ENCODE measurements around the gene RAB20. TPM values are rescaled to one million over a fixed set of nuclear protein-coding genes. Genes with fewer than 3 reads are reported as not detected.

RAB20 gene
- polyA plus RNA-seq, 1 donor from 2014 or later: not detected

DNA sequence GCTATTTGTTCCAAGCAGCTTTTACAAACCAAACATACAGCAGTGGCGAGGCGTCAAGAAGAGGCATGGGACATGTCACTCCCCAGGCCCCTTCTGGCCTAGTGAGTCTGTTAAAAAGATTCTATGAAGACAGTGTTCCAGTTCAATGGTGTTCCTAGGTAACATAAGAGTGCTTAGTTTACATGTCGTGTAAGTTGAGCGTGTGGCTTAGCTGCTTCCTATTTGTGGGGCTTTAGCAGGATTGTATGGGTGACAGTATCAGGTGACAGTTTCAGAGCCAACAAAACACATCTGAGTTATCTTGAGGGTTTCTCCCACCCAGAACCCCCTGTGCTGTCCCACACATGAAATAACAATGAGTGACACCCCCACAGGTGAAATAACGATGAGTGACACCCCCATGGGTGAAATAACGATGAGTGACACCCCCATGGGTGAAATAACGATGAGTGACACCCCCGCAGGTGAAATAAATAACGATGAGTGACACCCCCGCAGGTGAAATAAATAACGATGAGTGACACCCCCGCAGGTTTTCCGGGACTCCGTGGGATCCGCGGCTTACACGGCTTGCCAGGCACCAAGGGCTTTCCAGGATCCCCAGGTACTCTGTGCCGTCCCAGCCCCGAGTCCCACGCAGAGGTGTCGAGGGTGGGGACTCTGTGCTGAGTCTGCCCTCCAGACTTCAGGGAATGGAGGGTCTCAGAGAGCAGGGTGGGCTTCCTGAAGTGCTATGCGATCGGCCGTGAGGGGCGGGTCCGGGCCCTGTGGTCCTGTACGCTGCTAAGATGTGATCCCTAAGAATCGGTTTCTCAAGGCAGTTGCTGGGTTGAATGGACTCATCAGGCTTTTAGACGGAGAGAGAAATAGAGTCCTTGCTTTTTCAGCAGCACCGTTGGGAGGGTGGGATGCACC lies 68.6 kb downstream of the RAB20 start:
- Histone ChIP-seq H3K9me2 (ENCODE audit: insufficient read depth, low read length) (no peaks in the 10 kb centered on the region), H3K9me3 (ENCODE audit: low read length) (no peaks in the 10 kb centered on the region), H3K27ac (ENCODE audit: low read length) (no peak overlapping the region), H3K36me3 (ENCODE audit: insufficient read depth, low read length) (no peaks in the 10 kb centered on the region), H3K4me3 (ENCODE audit: low read length) (no peak overlapping the region), H2AFZ (ENCODE audit: low read depth, low read length) (no peak overlapping the region), H3K79me2 (replicated peaks; ENCODE audit: insufficient read depth, low read length) (no peaks in the 10 kb centered on the region), H3K27me3 (ENCODE audit: insufficient read depth, low read depth, low read length) (no peaks in the 10 kb centered on the region), H3K4me2 (ENCODE audit: low read length) (no peak overlapping the region), H3F3A (ENCODE audit: insufficient read depth, low read length, poor library complexity, severe bottlenecking) (no peaks in the 10 kb centered on the region), H3K9ac (ENCODE audit: low read length) (no peak overlapping the region), H4K20me1 (ENCODE audit: insufficient read depth) (no peaks in the 10 kb centered on the region)
- no peak for TF ChIP-seq POLR2AphosphoS5 (IDR thresholded peaks at IDR 0.05)
- TF ChIP-seq MXI1 (conservative IDR thresholded peaks at IDR 0.05; ENCODE audit: poor library complexity, severe bottlenecking): no peak
- no peak for TF ChIP-seq EZH2 (IDR thresholded peaks at IDR 0.05; ENCODE audit: borderline replicate concordance, insufficient read depth, low read length, poor library complexity, severe bottlenecking)

DNA sequence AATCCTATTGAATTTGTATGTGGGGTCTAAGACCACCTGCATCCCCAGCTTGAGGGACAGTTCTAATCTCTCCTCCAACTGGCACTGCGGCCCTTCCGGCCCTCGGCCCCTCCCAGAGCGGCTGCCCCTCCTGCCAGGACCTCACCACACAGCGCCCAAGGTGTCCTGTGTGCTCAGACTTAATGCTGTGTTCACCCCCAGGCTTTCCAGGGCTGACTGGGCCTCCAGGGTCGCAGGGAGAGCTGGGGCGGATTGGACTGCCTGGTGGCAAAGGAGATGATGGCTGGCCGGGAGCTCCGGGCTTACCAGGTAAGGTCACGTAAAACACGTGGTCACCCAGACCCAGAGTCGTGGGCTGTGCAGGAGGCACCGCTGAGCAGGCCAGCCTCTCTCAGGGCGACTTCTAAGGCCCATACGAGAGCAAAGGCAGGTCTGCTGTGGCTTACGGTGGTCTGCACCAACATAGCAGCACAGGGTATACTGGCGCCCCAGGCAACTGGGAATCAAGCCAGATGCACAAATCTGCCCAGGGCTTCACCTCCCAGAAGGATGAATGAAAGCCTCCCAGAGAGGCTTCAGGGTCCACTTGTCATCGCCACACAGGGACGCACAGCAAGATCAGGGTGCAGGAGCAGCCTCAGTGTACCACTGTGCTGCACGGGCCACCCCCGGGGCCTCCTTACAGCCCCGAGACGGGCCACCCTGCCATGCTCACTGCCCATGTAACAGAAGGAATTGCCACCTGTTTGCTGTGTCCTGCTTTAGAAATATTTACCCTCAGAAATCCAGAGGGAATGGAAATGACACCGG lies 69.4 kb downstream of the RAB20 start:
- H4K20me1 ChIP-seq (ENCODE audit: insufficient read depth): no peaks in the 10 kb centered on the region
- no peak for TF ChIP-seq SMC3 (conservative IDR thresholded peaks at IDR 0.05; ENCODE audit: poor library complexity)
- TF ChIP-seq MXI1 (conservative IDR thresholded peaks at IDR 0.05; ENCODE audit: poor library complexity, severe bottlenecking): no peak
- TF ChIP-seq EP300 (conservative IDR thresholded peaks at IDR 0.05; ENCODE audit: poor library complexity, severe bottlenecking): no peak
- TF ChIP-seq, protein P1, sequence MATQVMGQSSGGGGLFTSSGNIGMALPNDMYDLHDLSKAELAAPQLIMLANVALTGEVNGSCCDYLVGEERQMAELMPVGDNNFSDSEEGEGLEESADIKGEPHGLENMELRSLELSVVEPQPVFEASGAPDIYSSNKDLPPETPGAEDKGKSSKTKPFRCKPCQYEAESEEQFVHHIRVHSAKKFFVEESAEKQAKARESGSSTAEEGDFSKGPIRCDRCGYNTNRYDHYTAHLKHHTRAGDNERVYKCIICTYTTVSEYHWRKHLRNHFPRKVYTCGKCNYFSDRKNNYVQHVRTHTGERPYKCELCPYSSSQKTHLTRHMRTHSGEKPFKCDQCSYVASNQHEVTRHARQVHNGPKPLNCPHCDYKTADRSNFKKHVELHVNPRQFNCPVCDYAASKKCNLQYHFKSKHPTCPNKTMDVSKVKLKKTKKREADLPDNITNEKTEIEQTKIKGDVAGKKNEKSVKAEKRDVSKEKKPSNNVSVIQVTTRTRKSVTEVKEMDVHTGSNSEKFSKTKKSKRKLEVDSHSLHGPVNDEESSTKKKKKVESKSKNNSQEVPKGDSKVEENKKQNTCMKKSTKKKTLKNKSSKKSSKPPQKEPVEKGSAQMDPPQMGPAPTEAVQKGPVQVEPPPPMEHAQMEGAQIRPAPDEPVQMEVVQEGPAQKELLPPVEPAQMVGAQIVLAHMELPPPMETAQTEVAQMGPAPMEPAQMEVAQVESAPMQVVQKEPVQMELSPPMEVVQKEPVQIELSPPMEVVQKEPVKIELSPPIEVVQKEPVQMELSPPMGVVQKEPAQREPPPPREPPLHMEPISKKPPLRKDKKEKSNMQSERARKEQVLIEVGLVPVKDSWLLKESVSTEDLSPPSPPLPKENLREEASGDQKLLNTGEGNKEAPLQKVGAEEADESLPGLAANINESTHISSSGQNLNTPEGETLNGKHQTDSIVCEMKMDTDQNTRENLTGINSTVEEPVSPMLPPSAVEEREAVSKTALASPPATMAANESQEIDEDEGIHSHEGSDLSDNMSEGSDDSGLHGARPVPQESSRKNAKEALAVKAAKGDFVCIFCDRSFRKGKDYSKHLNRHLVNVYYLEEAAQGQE (IDR thresholded peaks at IDR 0.05; ENCODE audit: borderline replicate concordance): no peak
- no peak for TF ChIP-seq EZH2 (IDR thresholded peaks at IDR 0.05; ENCODE audit: borderline replicate concordance, insufficient read depth, low read length, poor library complexity, severe bottlenecking)
- no peak for TF ChIP-seq TAF1 (IDR thresholded peaks at IDR 0.05; ENCODE audit: low read depth)
- no peak for TF ChIP-seq RAD21 (conservative IDR thresholded peaks at IDR 0.05)
- no peak for TF ChIP-seq CTCF (IDR thresholded peaks at IDR 0.05; ENCODE audit: poor library complexity, severe bottlenecking)
- TF ChIP-seq POLR2AphosphoS5 (IDR thresholded peaks at IDR 0.05): no peak

More for the DNA sequence above, 69.4 kb downstream of the RAB20 start:
- Histone ChIP-seq H2AFZ (ENCODE audit: low read depth, low read length) (no peak overlapping the region), H3K9me2 (ENCODE audit: insufficient read depth, low read length) (no peaks in the 10 kb centered on the region), H3K9me3 (ENCODE audit: low read length) (no peaks in the 10 kb centered on the region), H3F3A (ENCODE audit: insufficient read depth, low read length, poor library complexity, severe bottlenecking) (no peaks in the 10 kb centered on the region), H3K9ac (ENCODE audit: low read length) (no peak overlapping the region), H3K27ac (ENCODE audit: low read length) (no peak overlapping the region), H3K4me2 (ENCODE audit: low read length) (no peak overlapping the region), H3K79me2 (replicated peaks; ENCODE audit: insufficient read depth, low read length) (no peaks in the 10 kb centered on the region), H3K4me3 (ENCODE audit: low read length) (no peak overlapping the region), H3K27me3 (ENCODE audit: insufficient read depth, low read depth, low read length) (no peaks in the 10 kb centered on the region), H3K36me3 (ENCODE audit: insufficient read depth, low read length) (no peaks in the 10 kb centered on the region)
